ENCODE data around the gene MAN2A1. TPM values are rescaled to one million over a fixed set of nuclear protein-coding genes. Genes with fewer than 3 reads are reported as not detected.

MAN2A1 gene
- total RNA-seq, 2 experiments from 2014 or later = 23.0 to 28.7 TPM

DNA sequence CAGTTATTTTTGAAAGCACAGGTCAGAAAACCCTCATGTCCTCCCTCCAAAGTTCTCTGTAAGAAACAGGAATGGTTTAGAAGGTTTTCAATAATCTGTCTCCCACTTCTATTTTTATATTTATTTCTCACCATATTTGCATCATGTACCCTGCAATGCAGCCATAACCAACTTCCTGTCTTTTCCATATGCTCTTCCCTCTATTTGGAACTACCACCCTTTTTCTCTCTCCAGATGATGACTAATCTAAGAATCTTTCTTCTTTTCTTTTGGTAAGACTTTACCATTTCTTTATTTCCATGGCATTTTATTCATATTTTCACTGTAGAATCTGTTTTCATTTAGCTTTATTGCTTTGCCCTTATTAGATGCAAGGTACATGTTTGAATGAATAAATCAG lies 33.9 kb downstream of the MAN2A1 start:
- no peak overlapping the region for H3K4me2 ChIP-seq (ENCODE audit: low read length)
- H3K27ac ChIP-seq (ENCODE audit: low read depth, low read length, poor library complexity, severe bottlenecking) = no peak overlapping the region
- no peaks in the 10 kb centered on the region for H4K20me1 ChIP-seq (ENCODE audit: insufficient read depth, low read length)
- no peaks in the 10 kb centered on the region for H3K4me1 ChIP-seq (ENCODE audit: insufficient read depth, low read length, poor library complexity, severe bottlenecking)
- intact Hi-C loops (cut with micrococcal nuclease; ENCODE audit: unreplicated experiment) = no loop called here
- H3K79me2 ChIP-seq (ENCODE audit: insufficient read depth, low read depth, low read length) = no peaks in the 10 kb centered on the region
- CTCF ChIA-PET (ENCODE audit: unreplicated experiment) = no interaction called here
- no peaks in the 10 kb centered on the region for H3K9me2 ChIP-seq (ENCODE audit: insufficient read depth, low read length)
- H3K4me3 ChIP-seq (ENCODE audit: low read depth, low read length, poor library complexity, severe bottlenecking) = no peak overlapping the region
- H3K9me3 ChIP-seq (ENCODE audit: low read length) = no peaks in the 10 kb centered on the region
- peaks cover 6% of the 10 kb centered on the region; the same call in 1 of the 2 replicates for H3K36me3 ChIP-seq (ENCODE audit: insufficient read depth, low read length)
- no peak for DNase-seq (ENCODE audit: low spot score)
- BruUV-seq (replicated peaks) = no TSS peak
- TF ChIP-seq, protein P1, sequence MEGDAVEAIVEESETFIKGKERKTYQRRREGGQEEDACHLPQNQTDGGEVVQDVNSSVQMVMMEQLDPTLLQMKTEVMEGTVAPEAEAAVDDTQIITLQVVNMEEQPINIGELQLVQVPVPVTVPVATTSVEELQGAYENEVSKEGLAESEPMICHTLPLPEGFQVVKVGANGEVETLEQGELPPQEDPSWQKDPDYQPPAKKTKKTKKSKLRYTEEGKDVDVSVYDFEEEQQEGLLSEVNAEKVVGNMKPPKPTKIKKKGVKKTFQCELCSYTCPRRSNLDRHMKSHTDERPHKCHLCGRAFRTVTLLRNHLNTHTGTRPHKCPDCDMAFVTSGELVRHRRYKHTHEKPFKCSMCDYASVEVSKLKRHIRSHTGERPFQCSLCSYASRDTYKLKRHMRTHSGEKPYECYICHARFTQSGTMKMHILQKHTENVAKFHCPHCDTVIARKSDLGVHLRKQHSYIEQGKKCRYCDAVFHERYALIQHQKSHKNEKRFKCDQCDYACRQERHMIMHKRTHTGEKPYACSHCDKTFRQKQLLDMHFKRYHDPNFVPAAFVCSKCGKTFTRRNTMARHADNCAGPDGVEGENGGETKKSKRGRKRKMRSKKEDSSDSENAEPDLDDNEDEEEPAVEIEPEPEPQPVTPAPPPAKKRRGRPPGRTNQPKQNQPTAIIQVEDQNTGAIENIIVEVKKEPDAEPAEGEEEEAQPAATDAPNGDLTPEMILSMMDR (conservative IDR thresholded peaks at IDR 0.05; ENCODE audit: low read length) = no peak
- no peak for TF ChIP-seq EZH2phosphoT487 (IDR thresholded peaks at IDR 0.05; ENCODE audit: borderline replicate concordance, low read depth, low read length)
- no peak overlapping the region for H2AFZ ChIP-seq (ENCODE audit: low read length)
- POLR2A ChIA-PET = interaction anchor here (0.6 kb wide), 1 partner anchor 14 kb away, joined by 3 read pairs; no protein-coding TSS in a partner anchor

DNA sequence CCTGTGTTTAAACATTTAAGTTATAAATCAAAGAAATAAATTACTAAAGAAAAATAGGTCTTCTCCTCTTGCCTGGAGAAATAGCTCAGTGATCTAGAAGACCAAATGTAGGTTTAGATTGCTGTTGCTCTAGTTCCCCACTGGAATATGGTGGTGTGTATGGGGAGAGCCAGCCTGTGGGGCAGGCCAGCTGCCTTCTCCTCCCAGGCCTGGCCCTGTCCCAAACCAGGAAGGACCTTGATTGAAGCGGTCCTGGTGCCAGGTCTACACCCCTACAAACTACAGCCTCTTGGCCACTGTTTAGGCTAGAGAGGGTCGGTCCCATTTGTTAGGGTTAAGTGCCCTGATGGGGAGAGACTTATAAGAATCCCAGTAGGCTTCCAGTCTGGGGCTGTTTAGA lies 35.4 kb downstream of the MAN2A1 start:
- no peaks in the 10 kb centered on the region for H3K79me2 ChIP-seq (ENCODE audit: insufficient read depth, low read depth, low read length)
- ChIA-PET POLR2A (interaction anchor here (0.6 to 2.0 kb wide), 5 partner anchors 8 to 340 kb away, joined by 3 to 7 read pairs (median 3); no protein-coding TSS in a partner anchor), CTCF (ENCODE audit: unreplicated experiment) (no interaction called here)
- H3K4me1 ChIP-seq (ENCODE audit: insufficient read depth, low read length, poor library complexity, severe bottlenecking) = no peaks in the 10 kb centered on the region
- no peak overlapping the region for H3K27ac ChIP-seq (ENCODE audit: low read depth, low read length, poor library complexity, severe bottlenecking)
- no peaks in the 10 kb centered on the region for H3K36me3 ChIP-seq (ENCODE audit: insufficient read depth, low read length)
- no peak overlapping the region for H3K4me3 ChIP-seq (ENCODE audit: low read depth, low read length, poor library complexity, severe bottlenecking)
- H4K20me1 ChIP-seq (ENCODE audit: insufficient read depth, low read length) = no peaks in the 10 kb centered on the region
- no TSS peak for BruUV-seq (replicated peaks)
- no peak for TF ChIP-seq EZH2phosphoT487 (IDR thresholded peaks at IDR 0.05; ENCODE audit: borderline replicate concordance, low read depth, low read length)
- TF ChIP-seq, protein P1 (conservative IDR thresholded peaks at IDR 0.05; ENCODE audit: low read length) = no peak
- no peak for DNase-seq (ENCODE audit: low spot score)
- no peaks in the 10 kb centered on the region for H3K9me3 ChIP-seq (ENCODE audit: low read length)
- no peaks in the 10 kb centered on the region for H3K9me2 ChIP-seq (ENCODE audit: insufficient read depth, low read length)
- no peak overlapping the region for H3K4me2 ChIP-seq (ENCODE audit: low read length)
- intact Hi-C loops (cut with micrococcal nuclease; ENCODE audit: unreplicated experiment) = no loop called here
- H2AFZ ChIP-seq (ENCODE audit: low read length) = no peak overlapping the region
